GM12891 (cell line): ENCODE results near the gene TSC1.

Experiments
- POLR2A ChIP-seq: IDR thresholded peaks from 2 replicates; pipeline ENCODE4 v1.6.1; 2011; ENCODE audit warnings: low read depth, low read length, control low read depth
- POLR2AphosphoS5 ChIP-seq: IDR thresholded peaks from 2 replicates; pipeline ENCODE4 v1.6.1; 2011; ENCODE audit warnings: low read depth, low read length, control low read depth
- POU2F2 ChIP-seq: IDR thresholded peaks from 2 replicates; pipeline ENCODE4 v1.6.1; 2011; ENCODE audit warnings: low read depth, mild to moderate bottlenecking, control low read depth, low read length, moderate library complexity
- TAF1 ChIP-seq: IDR thresholded peaks from 2 replicates; pipeline ENCODE4 v1.6.1; 2011; ENCODE audit warnings: low read depth, low read length, control low read depth

DNA sequence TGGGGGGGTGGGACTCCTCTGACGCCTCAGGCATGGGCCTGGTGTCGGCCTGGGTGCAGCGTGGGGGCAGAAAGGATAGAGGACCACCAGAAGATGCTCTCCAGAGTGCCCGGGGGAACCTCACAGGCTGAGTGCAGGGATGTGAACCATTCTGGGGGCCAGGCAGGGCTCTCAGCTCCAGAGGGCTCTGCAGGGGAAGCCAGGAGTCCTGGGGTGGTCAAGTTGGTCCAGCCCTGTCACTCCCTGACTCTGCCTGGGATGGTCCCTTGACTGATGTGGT is 40.6 kb upstream of the TSC1 start:
- TF ChIP-seq POLR2AphosphoS5, result no peak
- no peak for TF ChIP-seq TAF1
- no peak for TF ChIP-seq POLR2A
- no peak for TF ChIP-seq POU2F2
